Nephron (organoid): ENCODE data around the gene P2RY14.
A peak's percentile ranks its signal among the peaks of the same experiment; 100 is the strongest.

Experiments
- H3K27ac Mint-ChIP-seq, 3 experiments: 2 replicates each; pipeline ENCODE4 v1.8.0; 2020; ENCODE audit warnings: mixed read lengths in 3 of 3, mild to moderate bottlenecking in 2 of 3, moderate library complexity in 1 of 3
- H3K27me3 Mint-ChIP-seq: 2 replicates; pipeline ENCODE4 v1.8.0; 2021; ENCODE audit warnings: low read depth, mild to moderate bottlenecking, moderate library complexity, mixed read lengths
- H3K36me3 Mint-ChIP-seq: 2 replicates; pipeline ENCODE4 v1.8.0; 2020; ENCODE audit warnings: low read depth, mixed read lengths
- H3K4me1 Mint-ChIP-seq: 2 replicates; pipeline ENCODE4 v1.8.0; 2020; ENCODE audit warnings: mixed read lengths
- H3K4me3 Mint-ChIP-seq, 3 experiments: 2 replicates each; pipeline ENCODE4 v1.8.0; 2020; ENCODE audit warnings: mild to moderate bottlenecking in 3 of 3, mixed read lengths in 3 of 3, moderate library complexity in 2 of 3
- H3K9me3 Mint-ChIP-seq: 2 replicates; pipeline ENCODE4 v1.8.0; 2020; ENCODE audit warnings: mixed read lengths
- CTCF ChIP-seq, 3 experiments: fragments of 200-600 bp; sonication (generic); IDR thresholded peaks; one replicate each; pipeline ENCODE4 v1.5.0; 2021; ENCODE audit warnings: antibody characterized with exemption in 3 of 3; ENCODE audit not compliant: unreplicated experiment in 3 of 3

Gene P2RY14

GRCh38 chr3:151299006-151299405, 20.7 kb upstream of the P2RY14 start:
- TF ChIP-seq CTCF (IDR thresholded peaks at IDR 0.05; ENCODE audit: unreplicated experiment in 3 of 3), result no peak
- H3K4me1 Mint-ChIP-seq, result no peaks in the 10 kb centered on the region
- H3K4me3 Mint-ChIP-seq, result no peak overlapping the region
- H3K27me3 Mint-ChIP-seq, result no peaks in the 10 kb centered on the region
- no peak overlapping the region for H3K27ac Mint-ChIP-seq
- no peaks in the 10 kb centered on the region for H3K9me3 Mint-ChIP-seq
- no peaks in the 10 kb centered on the region for H3K36me3 Mint-ChIP-seq

- no peaks in the 10 kb centered on the region for H3K36me3 Mint-ChIP-seq
- H3K9me3 Mint-ChIP-seq, result no peaks in the 10 kb centered on the region
- TF ChIP-seq CTCF (IDR thresholded peaks at IDR 0.05; ENCODE audit: unreplicated experiment in 3 of 3), result no peak
- no peak overlapping the region for H3K27ac Mint-ChIP-seq
- H3K4me1 Mint-ChIP-seq, result no peaks in the 10 kb centered on the region
- H3K27me3 Mint-ChIP-seq, result no peaks in the 10 kb centered on the region
- no peak overlapping the region for H3K4me3 Mint-ChIP-seq
Observed at GRCh38 chr3:151297429-151297828, 19.1 kb upstream of the P2RY14 start.

- TF ChIP-seq CTCF (IDR thresholded peaks at IDR 0.05; ENCODE audit: unreplicated experiment in 3 of 3), result no peak
- no peaks in the 10 kb centered on the region for H3K4me1 Mint-ChIP-seq
- H3K27me3 Mint-ChIP-seq, result peaks cover 4% of the 10 kb centered on the region
- no peak overlapping the region for H3K4me3 Mint-ChIP-seq
- no peaks in the 10 kb centered on the region for H3K9me3 Mint-ChIP-seq
- no peaks in the 10 kb centered on the region for H3K36me3 Mint-ChIP-seq
- H3K27ac Mint-ChIP-seq, result no peak overlapping the region
Observed at GRCh38 chr3:151296226-151296625, 17.9 kb upstream of the P2RY14 start.

- Mint-ChIP-seq H3K9me3 (no peaks in the 10 kb centered on the region), H3K36me3 (no peaks in the 10 kb centered on the region), H3K27me3 (peaks cover 4% of the 10 kb centered on the region), H3K27ac (no peak overlapping the region), H3K4me3 (no peak overlapping the region), H3K4me1 (no peaks in the 10 kb centered on the region)
- TF ChIP-seq CTCF (IDR thresholded peaks at IDR 0.05; ENCODE audit: unreplicated experiment in 3 of 3), result no peak
Observed at GRCh38 chr3:151293127-151293526, 14.8 kb upstream of the P2RY14 start.

GRCh38 chr3:151290673-151291072, 12.3 kb upstream of the P2RY14 start:
- Mint-ChIP-seq H3K36me3 (no peaks in the 10 kb centered on the region), H3K27ac (no peak overlapping the region), H3K4me3 (no peak overlapping the region), H3K27me3 (peaks cover 4% of the 10 kb centered on the region), H3K9me3 (no peaks in the 10 kb centered on the region), H3K4me1 (no peaks in the 10 kb centered on the region)
- TF ChIP-seq CTCF (IDR thresholded peaks at IDR 0.05; ENCODE audit: unreplicated experiment in 3 of 3), result peak; percentile 26 to 51 (median 43)

- Mint-ChIP-seq H3K27me3 (peaks cover 7% of the 10 kb centered on the region), H3K4me3 (no peak overlapping the region), H3K9me3 (no peaks in the 10 kb centered on the region), H3K36me3 (no peaks in the 10 kb centered on the region), H3K27ac (no peak overlapping the region), H3K4me1 (no peaks in the 10 kb centered on the region)
- TF ChIP-seq CTCF (IDR thresholded peaks at IDR 0.05; ENCODE audit: unreplicated experiment in 3 of 3), result no peak
Observed at GRCh38 chr3:151289445-151289844, 11.1 kb upstream of the P2RY14 start.
